Common myeloid progenitor, CD34-positive (primary cell): ENCODE data around the gene ATG10.
A peak's percentile ranks its signal among the peaks of the same experiment; 100 is the strongest.

ENCODE experiments used
- CTCF ChIA-PET: fragments of 350-600 bp; sonication (Branson Sonifier 250); formaldehyde crosslinking; loops from one replicate; lab custom pipeline; 2021; ENCODE audit warnings: antibody characterized with exemption; lab: Charles Lee
- POLR2A ChIA-PET: fragments of 350-600 bp; sonication (Branson Sonifier 250); formaldehyde crosslinking; loops from one replicate; lab custom pipeline; 2021; ENCODE audit warnings: antibody characterized with exemption; lab: Charles Lee
- DNase-seq, 3 donors: peaks; one replicate each; pipeline versions ENCODE4 v3.0.0 to v3.0.0-alpha.2; 2013
- H3K27ac ChIP-seq, 2 experiments: 1 replicate in 1 of 2; 2 replicates in 1 of 2; pipeline ENCODE4 v1.7.0; 2013; ENCODE audit warnings: inconsistent platforms in 2 of 2, low read length in 2 of 2, mild to moderate bottlenecking in 2 of 2, low read depth in 1 of 2, moderate library complexity in 1 of 2; ENCODE audit not compliant: severe bottlenecking in 2 of 2, insufficient read depth in 1 of 2, poor library complexity in 1 of 2
- H3K27me3 ChIP-seq, 5 experiments: replicated peaks in 2 of 5; 1 replicate in 3 of 5; 2 replicates in 2 of 5; pipeline versions ENCODE4 v1.6.1 to v1.7.0; 2013; ENCODE audit warnings: low read length in 4 of 5, mild to moderate bottlenecking in 2 of 5, moderate library complexity in 2 of 5, inconsistent platforms in 1 of 5; ENCODE audit not compliant: insufficient read depth in 5 of 5, control insufficient read depth in 4 of 5
- H3K36me3 ChIP-seq, 4 experiments: 1 replicate in 2 of 4; 2 replicates in 2 of 4; pipeline versions ENCODE4 v1.6.1 to v1.7.0; 2013; ENCODE audit warnings: low read length in 3 of 4, control low read depth in 1 of 4, mild to moderate bottlenecking in 1 of 4; ENCODE audit not compliant: control insufficient read depth in 4 of 4, insufficient read depth in 4 of 4
- H3K4me1 ChIP-seq, 4 experiments: 1 replicate in 3 of 4; 2 replicates in 1 of 4; pipeline versions ENCODE4 v1.6.1 to v1.7.1; 2013; ENCODE audit warnings: low read length in 3 of 4, mild to moderate bottlenecking in 3 of 4, control low read depth in 1 of 4, inconsistent platforms in 1 of 4, moderate library complexity in 1 of 4; ENCODE audit not compliant: control insufficient read depth in 4 of 4, insufficient read depth in 4 of 4; ENCODE audit errors: control extremely low read depth in 1 of 4
- H3K4me3 ChIP-seq, 7 experiments: 1 replicate in 4 of 7; 2 replicates in 3 of 7; pipeline versions ENCODE4 v1.5.1 to v1.7.0; 2013; ENCODE audit warnings: mild to moderate bottlenecking in 7 of 7, low read length in 6 of 7, moderate library complexity in 6 of 7, inconsistent platforms in 2 of 7, low read depth in 2 of 7, control low read depth in 1 of 7; ENCODE audit not compliant: insufficient read depth in 4 of 7, control insufficient read depth in 1 of 7; ENCODE audit errors: extremely low read depth in 1 of 7
- H3K9me3 ChIP-seq, 5 experiments: 1 replicate in 4 of 5; 2 replicates in 1 of 5; pipeline versions ENCODE4 v1.6.1 to v1.7.1; 2013; ENCODE audit warnings: low read length in 4 of 5, mild to moderate bottlenecking in 2 of 5, inconsistent platforms in 1 of 5, low read depth in 1 of 5, moderate library complexity in 1 of 5; ENCODE audit not compliant: control insufficient read depth in 4 of 5, insufficient read depth in 2 of 5; ENCODE audit errors: control extremely low read depth in 1 of 5
- WGBS: methylation state at CpG from one replicate; pipeline ENCODE4 v1.1.5; 2013; ENCODE audit not compliant: insufficient coverage; 5-methylcytosine and 5-hydroxymethylcytosine counted together

The ATG10 gene

GRCh38 chr5:82147860-82148573 lies 176.2 kb downstream of the ATG10 start:
- DNase-seq, result no peak
- ChIA-PET CTCF (interaction anchor here (0.6 to 4.8 kb wide), 2 partner anchors 17 to 712 kb away, joined by 4 to 13 read pairs; no protein-coding TSS in a partner anchor), POLR2A (no interaction called here)
- Histone ChIP-seq H3K4me3 (no peak overlapping the region), H3K27ac (no peak overlapping the region), H3K36me3 (no peaks in the 10 kb centered on the region), H3K9me3 (peaks cover 0 to 7% (median 2%) of the 10 kb centered on the region in 5 experiments), H3K27me3 (no peaks in the 10 kb centered on the region), H3K4me1 (no peaks in the 10 kb centered on the region)
- 100% methylated on average over 1 of the region's 1 CpG for WGBS

- ChIA-PET POLR2A (no interaction called here), CTCF (interaction anchor here (2.2 to 4.8 kb wide), 2 partner anchors 9 to 16 kb away, joined by 7 to 13 read pairs; no protein-coding TSS in a partner anchor)
- H3K27ac ChIP-seq, result no peak overlapping the region
- H3K27me3 ChIP-seq, result no peaks in the 10 kb centered on the region
- H3K9me3 ChIP-seq, result peaks cover 0 to 2% (median 0%) of the 10 kb centered on the region in 5 experiments
- H3K4me3 ChIP-seq, result no peak overlapping the region
- H3K36me3 ChIP-seq, result no peaks in the 10 kb centered on the region
- no peaks in the 10 kb centered on the region for H3K4me1 ChIP-seq
- no peak for DNase-seq
These were observed 177.6 kb downstream of the ATG10 start for GRCh38 chr5:82149434-82149833.

DNA sequence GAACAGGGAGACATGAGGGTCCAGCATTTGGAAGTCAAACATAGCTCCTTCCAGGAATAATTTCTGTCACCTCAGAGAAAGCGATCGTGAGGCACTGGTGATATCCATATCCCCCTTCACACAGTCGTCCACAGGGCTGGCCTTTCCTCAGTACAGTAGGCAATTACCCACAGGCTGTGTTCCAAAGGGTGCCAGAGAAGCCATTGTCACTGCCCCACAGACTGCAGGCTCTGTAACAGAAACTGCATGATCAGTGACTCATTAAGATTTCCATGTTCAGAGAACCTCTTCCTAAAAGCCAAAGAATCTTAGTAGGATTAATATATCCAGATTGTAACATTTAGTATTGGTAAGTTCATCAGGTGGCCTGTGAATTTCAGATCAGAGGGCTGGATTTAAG lies 178.7 kb downstream of the ATG10 start:
- 100% methylated on average over 3 of the region's 3 CpGs for WGBS
- Histone ChIP-seq H3K4me1 (no peaks in the 10 kb centered on the region), H3K27ac (no peak overlapping the region), H3K9me3 (no peaks in the 10 kb centered on the region), H3K36me3 (no peaks in the 10 kb centered on the region), H3K27me3 (no peaks in the 10 kb centered on the region), H3K4me3 (no peak overlapping the region)
- ChIA-PET CTCF (interaction anchor here (2.2 to 4.8 kb wide), 2 partner anchors 8 to 15 kb away, joined by 7 to 13 read pairs; no protein-coding TSS in a partner anchor), POLR2A (no interaction called here)
- DNase-seq, result no peak

GRCh38 chr5:82151204-82151603 lies 179.4 kb downstream of the ATG10 start:
- no CpG with 5 or more reads among the region's 1 CpG for WGBS

GRCh38 chr5:82151662-82152061 lies 179.8 kb downstream of the ATG10 start:
- no CpG with 5 or more reads among the region's 1 CpG for WGBS
- Histone ChIP-seq H3K9me3 (no peaks in the 10 kb centered on the region), H3K36me3 (no peaks in the 10 kb centered on the region), H3K4me1 (peaks cover 0 to 6% (median 1%) of the 10 kb centered on the region in 4 experiments), H3K27me3 (no peaks in the 10 kb centered on the region), H3K27ac (no peak overlapping the region), H3K4me3 (no peak overlapping the region)
- POLR2A ChIA-PET, result no interaction called here
- CTCF ChIA-PET, result interaction anchor here (4.8 kb wide), 1 partner anchor 13 kb away, joined by 13 read pairs; no protein-coding TSS in a partner anchor
- DNase-seq, result peak in 2 of 3 donors; percentile 18 to 29

More at GRCh38 chr5:82151204-82151603, 179.4 kb downstream of the ATG10 start:
- no peak overlapping the region for H3K4me3 ChIP-seq
- no peaks in the 10 kb centered on the region for H3K9me3 ChIP-seq
- H3K36me3 ChIP-seq, result no peaks in the 10 kb centered on the region
- DNase-seq, result no peak
- H3K27ac ChIP-seq, result no peak overlapping the region
- ChIA-PET POLR2A (no interaction called here), CTCF (interaction anchor here (4.8 kb wide), 1 partner anchor 14 kb away, joined by 13 read pairs; no protein-coding TSS in a partner anchor)
- peaks cover 0 to 1% (median 0%) of the 10 kb centered on the region in 4 experiments for H3K4me1 ChIP-seq
- H3K27me3 ChIP-seq, result no peaks in the 10 kb centered on the region

DNA sequence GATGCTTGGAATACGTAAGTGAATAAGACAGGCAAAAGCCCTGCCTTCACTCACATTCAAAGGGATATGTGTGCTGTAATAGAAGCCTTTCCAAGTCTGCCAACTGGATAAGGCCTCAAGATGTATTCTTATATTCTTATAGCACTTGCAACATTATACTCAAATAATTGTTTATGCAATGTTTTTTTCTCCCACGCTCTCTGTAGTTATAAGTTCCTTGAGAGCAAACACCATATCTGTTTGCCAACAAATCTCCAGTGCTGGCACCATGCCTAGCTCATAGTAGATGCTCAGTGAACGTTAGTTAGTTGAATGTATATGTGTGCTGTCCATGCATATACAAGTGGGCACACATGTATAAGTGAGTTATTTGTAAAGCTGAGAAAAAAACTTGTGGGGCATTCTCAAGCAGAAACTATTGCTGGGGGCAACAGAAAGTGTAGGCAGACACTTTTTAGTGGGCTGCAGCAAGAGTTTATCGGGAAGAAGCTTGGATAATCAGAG lies 181.2 kb downstream of the ATG10 start:
- Histone ChIP-seq H3K9me3 (no peaks in the 10 kb centered on the region), H3K4me1 (peaks cover 0 to 12% (median 6%) of the 10 kb centered on the region in 4 experiments), H3K4me3 (no peak overlapping the region), H3K36me3 (no peaks in the 10 kb centered on the region), H3K27me3 (no peaks in the 10 kb centered on the region), H3K27ac (no peak overlapping the region)
- 98% methylated on average over 3 of the region's 4 CpGs for WGBS
- DNase-seq, result no peak
- POLR2A ChIA-PET, result no interaction called here
- CTCF ChIA-PET, result interaction anchor here (1.4 to 4.8 kb wide), 3 partner anchors 11 to 12 kb away, joined by 7 to 14 read pairs (median 13); no protein-coding TSS in a partner anchor

GRCh38 chr5:82154776-82155175 lies 183.0 kb downstream of the ATG10 start:
- no peak for DNase-seq
- CTCF ChIA-PET, result interaction anchor here (3.3 kb wide), 1 partner anchor 10 kb away, joined by 14 read pairs; no protein-coding TSS in a partner anchor
- Histone ChIP-seq H3K9me3 (no peaks in the 10 kb centered on the region), H3K4me1 (peaks cover 0 to 12% (median 6%) of the 10 kb centered on the region in 4 experiments), H3K27ac (no peak overlapping the region), H3K27me3 (no peaks in the 10 kb centered on the region), H3K36me3 (no peaks in the 10 kb centered on the region), H3K4me3 (no peak overlapping the region)
- POLR2A ChIA-PET, result no interaction called here
- no CpG with 5 or more reads among the region's 1 CpG for WGBS
